ENCODE data around the gene RAPGEF2. TPM values are rescaled to one million over a fixed set of nuclear protein-coding genes. Genes with fewer than 3 reads are reported as not detected.

The RAPGEF2 gene
- total RNA-seq, 1 donor from 2014 or later, result 46.7 TPM

DNA sequence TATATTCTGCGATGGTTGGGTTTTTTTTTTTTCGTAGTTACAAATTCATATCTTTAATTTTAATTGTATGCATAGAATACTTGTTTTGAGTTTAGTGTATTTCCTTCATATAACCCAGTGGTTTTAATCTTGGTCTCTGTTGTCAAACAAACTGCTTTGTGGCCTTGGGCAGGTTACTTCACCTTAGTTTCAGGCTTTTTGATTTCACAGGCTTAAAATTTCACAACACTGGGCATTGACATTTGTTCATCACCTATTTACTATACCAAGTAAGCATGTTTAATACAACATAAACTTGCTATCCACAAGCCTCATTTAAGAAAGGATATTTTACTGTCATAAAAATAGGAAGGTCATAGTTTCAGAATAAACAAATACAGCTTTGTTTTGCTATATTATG, 14.7 kb downstream of the RAPGEF2 start:
- H3K27me3 Mint-ChIP-seq (ENCODE audit: low read depth), result no peaks in the 10 kb centered on the region
- TF ChIP-seq, protein P1, sequence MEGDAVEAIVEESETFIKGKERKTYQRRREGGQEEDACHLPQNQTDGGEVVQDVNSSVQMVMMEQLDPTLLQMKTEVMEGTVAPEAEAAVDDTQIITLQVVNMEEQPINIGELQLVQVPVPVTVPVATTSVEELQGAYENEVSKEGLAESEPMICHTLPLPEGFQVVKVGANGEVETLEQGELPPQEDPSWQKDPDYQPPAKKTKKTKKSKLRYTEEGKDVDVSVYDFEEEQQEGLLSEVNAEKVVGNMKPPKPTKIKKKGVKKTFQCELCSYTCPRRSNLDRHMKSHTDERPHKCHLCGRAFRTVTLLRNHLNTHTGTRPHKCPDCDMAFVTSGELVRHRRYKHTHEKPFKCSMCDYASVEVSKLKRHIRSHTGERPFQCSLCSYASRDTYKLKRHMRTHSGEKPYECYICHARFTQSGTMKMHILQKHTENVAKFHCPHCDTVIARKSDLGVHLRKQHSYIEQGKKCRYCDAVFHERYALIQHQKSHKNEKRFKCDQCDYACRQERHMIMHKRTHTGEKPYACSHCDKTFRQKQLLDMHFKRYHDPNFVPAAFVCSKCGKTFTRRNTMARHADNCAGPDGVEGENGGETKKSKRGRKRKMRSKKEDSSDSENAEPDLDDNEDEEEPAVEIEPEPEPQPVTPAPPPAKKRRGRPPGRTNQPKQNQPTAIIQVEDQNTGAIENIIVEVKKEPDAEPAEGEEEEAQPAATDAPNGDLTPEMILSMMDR (IDR thresholded peaks at IDR 0.05; ENCODE audit: unreplicated experiment), result no peak
- H3K4me3 Mint-ChIP-seq, result no peak overlapping the region
- H3K27ac Mint-ChIP-seq, result no peak overlapping the region
- DNase-seq (ENCODE audit: low spot score in 2 of 2, unreplicated experiment in 2 of 2), result no peak
- H3K9me3 Mint-ChIP-seq, result peaks cover 8% of the 10 kb centered on the region
- no peaks in the 10 kb centered on the region for H3K4me1 Mint-ChIP-seq
- peaks cover 17% of the 10 kb centered on the region for H3K36me3 Mint-ChIP-seq

DNA sequence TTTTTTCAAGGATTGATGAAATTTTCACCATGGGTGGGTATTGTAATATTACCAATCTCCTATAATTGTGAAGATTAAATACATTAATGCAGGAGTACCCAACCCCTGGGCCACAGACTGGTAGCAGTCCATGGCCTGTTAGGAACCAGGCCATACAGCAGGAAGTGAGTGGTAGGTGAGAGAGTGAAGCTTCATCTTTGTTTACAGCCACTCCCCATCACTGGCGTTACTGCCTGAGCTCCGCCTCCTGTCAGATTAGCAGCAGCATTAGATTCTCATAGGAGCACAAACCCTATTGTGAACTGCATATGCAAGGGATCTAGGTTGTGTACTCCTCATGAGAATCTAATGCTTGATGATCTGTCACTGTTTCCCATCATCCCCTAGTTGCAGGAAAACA, 15.1 kb downstream of the RAPGEF2 start:
- no peaks in the 10 kb centered on the region for H3K27me3 Mint-ChIP-seq (ENCODE audit: low read depth)
- H3K36me3 Mint-ChIP-seq, result peaks cover 16% of the 10 kb centered on the region
- DNase-seq (ENCODE audit: low spot score in 2 of 2, unreplicated experiment in 2 of 2), result no peak
- TF ChIP-seq, protein P1 (IDR thresholded peaks at IDR 0.05; ENCODE audit: unreplicated experiment), result no peak
- H3K4me1 Mint-ChIP-seq, result no peaks in the 10 kb centered on the region
- H3K27ac Mint-ChIP-seq, result no peak overlapping the region
- H3K9me3 Mint-ChIP-seq, result peaks cover 6% of the 10 kb centered on the region
- no peak overlapping the region for H3K4me3 Mint-ChIP-seq

DNA sequence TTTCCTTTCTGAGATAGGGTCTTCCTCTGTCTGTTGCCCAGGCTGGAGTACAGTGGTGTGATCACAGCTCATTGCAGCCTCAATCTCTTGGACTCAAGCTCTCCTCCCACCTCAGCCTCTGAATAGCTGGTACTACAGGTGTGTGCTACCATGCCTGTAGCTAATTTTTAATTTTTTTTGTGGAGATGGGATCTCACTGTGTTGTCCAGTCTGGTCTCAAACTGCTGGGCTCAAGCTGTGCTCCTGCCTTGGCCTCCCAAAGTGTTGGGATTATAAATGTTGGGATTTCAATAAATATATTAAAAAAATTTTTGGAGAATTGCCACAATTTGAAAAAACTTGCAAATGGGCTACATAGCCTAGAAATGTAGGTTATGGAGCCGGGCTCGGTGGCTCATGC, 18.5 kb downstream of the RAPGEF2 start:
- peaks cover 3% of the 10 kb centered on the region for H3K9me3 Mint-ChIP-seq
- H3K4me3 Mint-ChIP-seq, result no peak overlapping the region
- H3K36me3 Mint-ChIP-seq, result peaks cover 2% of the 10 kb centered on the region
- peaks cover 3% of the 10 kb centered on the region for H3K4me1 Mint-ChIP-seq
- TF ChIP-seq, protein P1 (IDR thresholded peaks at IDR 0.05; ENCODE audit: unreplicated experiment), result no peak
- no peak for DNase-seq (ENCODE audit: low spot score in 2 of 2, unreplicated experiment in 2 of 2)
- H3K27ac Mint-ChIP-seq, result no peak overlapping the region
- no peaks in the 10 kb centered on the region for H3K27me3 Mint-ChIP-seq (ENCODE audit: low read depth)

DNA sequence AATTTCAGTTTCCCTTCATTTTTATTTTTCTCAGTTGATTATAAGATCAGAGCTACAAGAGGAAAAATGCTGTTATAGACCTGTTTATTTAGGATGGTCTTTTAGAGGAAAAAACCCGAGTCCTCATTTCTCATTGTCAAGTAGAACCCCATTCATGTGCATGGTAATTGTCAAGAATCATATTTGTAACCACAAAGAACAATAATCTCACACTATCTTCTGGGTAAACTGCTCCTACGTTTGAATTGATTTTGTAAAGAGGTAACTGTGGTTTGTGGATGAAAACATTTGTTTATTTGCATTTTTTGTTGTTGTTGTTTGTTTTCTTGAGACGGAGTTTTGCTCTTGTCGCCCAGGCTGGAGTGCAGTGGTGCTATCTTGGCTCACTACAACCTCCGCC, 23.8 kb downstream of the RAPGEF2 start:
- TF ChIP-seq, protein P1 (IDR thresholded peaks at IDR 0.05; ENCODE audit: unreplicated experiment), result no peak
- peaks cover 2% of the 10 kb centered on the region for H3K36me3 Mint-ChIP-seq

DNA sequence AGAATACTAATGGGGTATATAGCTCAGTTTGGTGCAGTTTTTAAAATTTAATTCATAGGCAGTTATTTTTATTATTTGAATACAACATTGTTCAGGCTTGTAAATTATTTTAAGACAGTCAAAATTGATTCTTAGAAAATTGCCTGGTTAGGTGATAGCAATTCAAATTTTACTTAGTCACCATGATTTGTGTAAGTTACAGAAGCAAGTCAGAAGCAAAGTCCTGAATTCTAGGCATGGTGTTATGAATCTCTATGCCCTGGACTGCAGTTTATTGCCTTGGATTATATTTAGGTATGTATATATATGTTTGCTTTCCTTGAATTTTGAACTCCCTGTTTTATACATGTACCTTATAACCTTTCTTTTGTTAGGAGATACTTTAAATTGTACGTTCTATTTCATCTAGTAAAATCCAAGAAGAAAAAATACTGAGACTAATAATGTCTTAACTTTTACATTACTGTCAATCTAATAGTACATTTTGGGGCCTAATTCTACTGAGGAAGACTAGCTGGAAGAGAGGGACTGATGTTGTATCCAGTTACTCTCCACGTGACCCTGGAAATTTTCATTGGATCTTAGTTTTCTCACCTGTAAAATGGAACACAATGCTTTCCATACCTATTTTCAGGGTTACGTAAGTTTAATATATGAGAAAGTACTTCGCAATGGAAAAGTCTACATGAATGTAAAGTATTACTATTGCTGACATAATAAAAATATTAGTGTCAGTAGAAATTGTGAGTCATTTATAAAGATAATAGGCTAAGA, 25.1 kb downstream of the RAPGEF2 start:
- TF ChIP-seq, protein P1 (IDR thresholded peaks at IDR 0.05; ENCODE audit: unreplicated experiment), result no peak
- H3K9me3 Mint-ChIP-seq, result peaks cover 3% of the 10 kb centered on the region
- no peak for DNase-seq (ENCODE audit: low spot score in 2 of 2, unreplicated experiment in 2 of 2)
- no peak overlapping the region for H3K27ac Mint-ChIP-seq
- no peaks in the 10 kb centered on the region for H3K27me3 Mint-ChIP-seq (ENCODE audit: low read depth)
- H3K36me3 Mint-ChIP-seq, result peaks cover 2% of the 10 kb centered on the region
- peaks cover 14% of the 10 kb centered on the region for H3K4me1 Mint-ChIP-seq
- no peak overlapping the region for H3K4me3 Mint-ChIP-seq

More for the DNA sequence above, 23.8 kb downstream of the RAPGEF2 start:
- Mint-ChIP-seq H3K4me3 (no peak overlapping the region), H3K4me1 (peaks cover 14% of the 10 kb centered on the region), H3K27me3 (ENCODE audit: low read depth) (no peaks in the 10 kb centered on the region), H3K27ac (peak overlapping the region; percentile 49), H3K9me3 (peaks cover 3% of the 10 kb centered on the region)
- no peak for DNase-seq (ENCODE audit: low spot score in 2 of 2, unreplicated experiment in 2 of 2)

All from mesothelial cell of epicardium (in vitro differentiated cells).